ENCODE results near the gene SENP6.

The SENP6 gene

DNA sequence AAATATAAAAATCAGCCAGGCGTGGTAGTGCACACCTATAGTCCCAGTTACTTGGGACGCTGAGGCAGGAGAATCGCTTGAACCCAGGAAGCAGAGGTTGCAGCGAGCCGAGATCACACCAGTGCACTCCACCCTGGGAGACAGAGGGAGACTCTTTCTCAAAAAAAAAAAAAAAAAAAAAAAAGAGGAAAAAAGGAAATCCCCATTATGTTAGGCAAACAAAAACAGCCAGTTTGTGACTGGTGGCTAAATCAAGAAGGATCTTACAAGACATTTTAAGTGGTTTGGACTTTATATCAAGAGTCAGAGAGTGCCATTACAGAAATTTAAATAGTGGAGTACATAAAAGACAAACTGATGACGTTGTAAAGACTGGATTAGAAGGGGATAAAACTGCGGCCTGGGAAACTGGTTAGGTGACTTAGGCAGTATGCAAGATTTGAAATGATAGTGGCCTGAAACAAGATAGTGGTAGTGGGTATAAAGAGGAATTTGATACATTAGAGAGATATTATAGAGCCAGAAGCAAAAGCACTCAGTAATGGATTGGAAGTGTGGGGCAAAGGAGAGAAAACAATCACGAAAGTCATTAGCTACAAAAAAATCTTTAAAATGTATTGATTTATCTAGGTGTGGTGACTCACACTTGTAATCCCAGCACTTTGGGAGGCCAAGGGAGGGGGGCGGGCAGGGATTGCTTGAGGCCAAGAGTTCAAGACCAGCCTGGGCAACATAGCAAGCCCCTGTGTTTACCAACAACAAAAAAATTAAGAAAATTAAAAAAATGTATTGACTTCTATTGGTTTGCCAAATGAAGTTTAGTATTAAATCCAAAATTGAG lies 145.7 kb downstream of the SENP6 start:
- no peaks in the 10 kb centered on the region for H3K27me3 ChIP-seq (ENCODE audit: insufficient read depth, low read length, poor library complexity, severe bottlenecking)
- H2AFZ ChIP-seq (ENCODE audit: low read length) = no peak overlapping the region

DNA sequence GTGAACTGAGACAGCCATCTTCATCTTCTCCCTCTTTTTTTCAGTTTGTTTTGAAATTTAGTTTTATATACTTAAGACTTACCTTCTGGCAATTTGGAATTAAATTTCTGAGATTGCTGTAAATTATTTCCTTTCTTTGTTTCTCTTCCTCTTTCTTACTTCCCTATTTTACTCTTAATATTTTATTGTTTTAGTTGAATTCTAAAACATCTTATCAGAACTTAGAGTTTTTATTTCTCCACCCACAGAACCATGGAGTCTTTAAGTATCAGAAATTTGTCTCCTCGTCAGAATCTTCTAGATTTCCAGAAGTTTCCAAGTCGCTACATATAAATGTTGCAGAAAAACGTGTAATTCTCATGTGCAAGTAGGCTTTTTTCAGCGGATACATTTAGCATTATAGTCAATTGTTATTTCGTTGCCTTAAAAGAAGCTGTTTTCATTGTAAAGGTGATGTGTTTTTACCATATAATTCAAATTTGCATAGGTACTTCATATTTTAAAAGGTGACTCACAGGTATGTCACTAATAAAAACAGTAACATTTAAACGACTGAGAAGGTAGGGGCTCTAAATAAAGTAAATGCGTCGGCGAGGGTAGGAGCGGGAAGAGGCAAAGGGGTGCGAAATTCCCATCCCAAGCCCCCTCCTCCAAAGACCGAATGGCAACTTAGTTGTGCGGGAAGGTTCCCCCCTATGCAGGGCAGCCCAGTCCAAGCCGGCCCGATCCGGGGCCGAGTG lies 146.5 kb downstream of the SENP6 start:
- TF ChIP-seq EZH2phosphoT487 (IDR thresholded peaks at IDR 0.05; ENCODE audit: borderline replicate concordance) = no peak
- TF ChIP-seq, protein P1, sequence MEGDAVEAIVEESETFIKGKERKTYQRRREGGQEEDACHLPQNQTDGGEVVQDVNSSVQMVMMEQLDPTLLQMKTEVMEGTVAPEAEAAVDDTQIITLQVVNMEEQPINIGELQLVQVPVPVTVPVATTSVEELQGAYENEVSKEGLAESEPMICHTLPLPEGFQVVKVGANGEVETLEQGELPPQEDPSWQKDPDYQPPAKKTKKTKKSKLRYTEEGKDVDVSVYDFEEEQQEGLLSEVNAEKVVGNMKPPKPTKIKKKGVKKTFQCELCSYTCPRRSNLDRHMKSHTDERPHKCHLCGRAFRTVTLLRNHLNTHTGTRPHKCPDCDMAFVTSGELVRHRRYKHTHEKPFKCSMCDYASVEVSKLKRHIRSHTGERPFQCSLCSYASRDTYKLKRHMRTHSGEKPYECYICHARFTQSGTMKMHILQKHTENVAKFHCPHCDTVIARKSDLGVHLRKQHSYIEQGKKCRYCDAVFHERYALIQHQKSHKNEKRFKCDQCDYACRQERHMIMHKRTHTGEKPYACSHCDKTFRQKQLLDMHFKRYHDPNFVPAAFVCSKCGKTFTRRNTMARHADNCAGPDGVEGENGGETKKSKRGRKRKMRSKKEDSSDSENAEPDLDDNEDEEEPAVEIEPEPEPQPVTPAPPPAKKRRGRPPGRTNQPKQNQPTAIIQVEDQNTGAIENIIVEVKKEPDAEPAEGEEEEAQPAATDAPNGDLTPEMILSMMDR (conservative IDR thresholded peaks at IDR 0.05; ENCODE audit: low read length) = no peak
- no peak overlapping the region for H3K4me3 ChIP-seq (ENCODE audit: low read length, poor library complexity, severe bottlenecking)

More for the DNA sequence above, 145.7 kb downstream of the SENP6 start:
- Histone ChIP-seq H3K4me2 (ENCODE audit: low read depth, low read length, poor library complexity, severe bottlenecking) (no peak overlapping the region), H3K79me2 (ENCODE audit: insufficient read depth, low read length) (no peaks in the 10 kb centered on the region), H3K9me2 (replicated peaks; ENCODE audit: low read depth, low read length) (no peaks in the 10 kb centered on the region), H4K20me1 (ENCODE audit: insufficient read depth, low read length, poor library complexity, severe bottlenecking) (no peaks in the 10 kb centered on the region), H3K36me3 (ENCODE audit: insufficient read depth, low read length) (no peaks in the 10 kb centered on the region), H3K9ac (ENCODE audit: low read depth, low read length, poor library complexity, severe bottlenecking) (no peak overlapping the region), H3K9me3 (ENCODE audit: insufficient read depth, low read depth, low read length) (no peaks in the 10 kb centered on the region), H3K4me3 (ENCODE audit: low read length, poor library complexity, severe bottlenecking) (no peak overlapping the region), H3F3A (ENCODE audit: low read depth) (no peaks in the 10 kb centered on the region), H3K4me1 (ENCODE audit: insufficient read depth, low read length, poor library complexity, severe bottlenecking) (no peaks in the 10 kb centered on the region)
- TF ChIP-seq EZH2phosphoT487 (IDR thresholded peaks at IDR 0.05; ENCODE audit: borderline replicate concordance) = no peak
- TF ChIP-seq, protein P1 (conservative IDR thresholded peaks at IDR 0.05; ENCODE audit: low read length) = no peak

DNA sequence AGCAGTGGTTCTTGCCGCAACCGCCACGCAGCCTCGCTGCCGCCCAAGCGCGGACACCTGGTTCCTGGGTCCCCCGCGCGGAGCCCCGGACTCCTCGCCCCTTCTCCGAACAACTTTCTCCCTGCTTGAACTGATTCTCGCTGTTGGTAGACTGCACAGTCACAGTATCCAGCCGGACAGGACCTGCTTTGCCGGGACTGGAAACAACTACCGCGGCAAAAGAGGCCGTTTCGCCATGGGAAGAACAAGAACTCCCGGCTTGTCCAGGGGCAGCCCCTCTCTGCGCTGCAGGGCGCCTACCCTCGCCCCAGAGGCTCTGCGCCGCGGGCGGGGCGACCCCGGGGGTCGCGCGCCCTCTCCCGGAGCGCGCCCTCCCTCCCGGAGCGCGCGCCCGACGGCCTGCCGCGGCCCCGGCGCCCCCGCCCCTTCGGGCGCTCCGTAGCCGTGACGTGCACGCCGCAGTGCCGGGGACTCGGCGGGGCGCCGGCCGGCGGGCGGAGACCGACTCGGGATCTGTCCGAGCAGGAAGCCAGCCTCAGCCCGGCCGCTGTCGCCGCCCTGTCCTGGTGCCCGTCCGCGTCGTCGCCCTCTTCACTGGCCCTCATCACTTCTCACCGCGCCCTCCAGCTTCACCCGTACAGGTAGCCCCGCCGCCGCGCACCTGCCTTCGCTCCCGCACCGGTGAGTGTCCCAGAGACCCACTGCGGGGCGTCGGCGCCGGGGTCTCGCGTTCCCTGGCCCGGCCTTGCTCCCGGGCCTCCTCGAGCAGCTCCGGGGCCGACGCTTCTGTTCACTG lies 147.3 kb downstream of the SENP6 start, which contains the start of gene MYO6:
TSS of gene MYO6 (plus strand) at position 497 of the 796 bp plus-strand sequence. CDS start 68,309 bp downstream, outside the sequence.
- Histone ChIP-seq H2AFZ (ENCODE audit: low read length) (no peak within 1 kb of the TSS), H3K9me2 (replicated peaks; ENCODE audit: low read depth, low read length) (no peaks in the 10 kb centered on the region), H3K4me2 (ENCODE audit: low read depth, low read length, poor library complexity, severe bottlenecking) (no peak within 1 kb of the TSS), H3K36me3 (ENCODE audit: insufficient read depth, low read length) (no peaks in the 10 kb centered on the region), H3K27me3 (ENCODE audit: insufficient read depth, low read length, poor library complexity, severe bottlenecking) (no peaks in the 10 kb centered on the region), H3K79me2 (ENCODE audit: insufficient read depth, low read length) (no peaks in the 10 kb centered on the region), H4K20me1 (ENCODE audit: insufficient read depth, low read length, poor library complexity, severe bottlenecking) (no peaks in the 10 kb centered on the region), H3K9ac (ENCODE audit: low read depth, low read length, poor library complexity, severe bottlenecking) (no peak within 1 kb of the TSS), H3K4me3 (ENCODE audit: low read length, poor library complexity, severe bottlenecking) (no peak within 1 kb of the TSS), H3K9me3 (ENCODE audit: insufficient read depth, low read depth, low read length) (no peaks in the 10 kb centered on the region), H3K4me1 (ENCODE audit: insufficient read depth, low read length, poor library complexity, severe bottlenecking) (no peaks in the 10 kb centered on the region), H3F3A (ENCODE audit: low read depth) (no peaks in the 10 kb centered on the region)
- TF ChIP-seq EZH2phosphoT487 (IDR thresholded peaks at IDR 0.05; ENCODE audit: borderline replicate concordance) = no peak
- TF ChIP-seq, protein P1 (conservative IDR thresholded peaks at IDR 0.05; ENCODE audit: low read length) = no peak

More for the DNA sequence above, 146.5 kb downstream of the SENP6 start:
- H4K20me1 ChIP-seq (ENCODE audit: insufficient read depth, low read length, poor library complexity, severe bottlenecking) = no peaks in the 10 kb centered on the region
- no peaks in the 10 kb centered on the region for H3K27me3 ChIP-seq (ENCODE audit: insufficient read depth, low read length, poor library complexity, severe bottlenecking)
- H3F3A ChIP-seq (ENCODE audit: low read depth) = no peaks in the 10 kb centered on the region
- no peaks in the 10 kb centered on the region for H3K4me1 ChIP-seq (ENCODE audit: insufficient read depth, low read length, poor library complexity, severe bottlenecking)
- no peak overlapping the region for H2AFZ ChIP-seq (ENCODE audit: low read length)
- no peaks in the 10 kb centered on the region for H3K9me3 ChIP-seq (ENCODE audit: insufficient read depth, low read depth, low read length)
- no peak overlapping the region for H3K4me2 ChIP-seq (ENCODE audit: low read depth, low read length, poor library complexity, severe bottlenecking)
- no peaks in the 10 kb centered on the region for H3K79me2 ChIP-seq (ENCODE audit: insufficient read depth, low read length)
- no peaks in the 10 kb centered on the region for H3K36me3 ChIP-seq (ENCODE audit: insufficient read depth, low read length)
- no peak overlapping the region for H3K9ac ChIP-seq (ENCODE audit: low read depth, low read length, poor library complexity, severe bottlenecking)
- H3K9me2 ChIP-seq (replicated peaks; ENCODE audit: low read depth, low read length) = no peaks in the 10 kb centered on the region

All from Loucy (cell line).